ENCODE measurements around the gene CYB561D2. TPM values are rescaled to one million over a fixed set of nuclear protein-coding genes. Genes with fewer than 3 reads are reported as not detected.

Gene CYB561D2
- total and polyA plus RNA-seq, 2 of the 13 experiments (the other 11 are each of a cell fraction or from before 2014, with no cell fraction given), result 11.1 to 17.2 TPM

GRCh38 chr3:50324351-50325112 is 26.1 kb upstream of the CYB561D2 start (continued):
- TF ChIP-seq MTERF4 (CRISPR knock-in tag; IDR thresholded peaks at IDR 0.05) (peak; percentile 68; the same call in 1 of the 2 replicates), RNF219 (CRISPR knock-in tag; IDR thresholded peaks at IDR 0.05) (no peak), FLYWCH1 (CRISPR knock-in tag; IDR thresholded peaks at IDR 0.05) (no peak), ZNF263 (CRISPR knock-in tag; IDR thresholded peaks at IDR 0.05) (no peak), MTF1 (CRISPR knock-in tag; IDR thresholded peaks at IDR 0.05) (no peak), ZFP36L2 (CRISPR knock-in tag; IDR thresholded peaks at IDR 0.05) (no peak), FOXK2 (IDR thresholded peaks at IDR 0.05) (no peak), ZFP91 (CRISPR knock-in tag; IDR thresholded peaks at IDR 0.05; ENCODE audit: borderline replicate concordance) (peak; percentile 76), NFYC (CRISPR knock-in tag; IDR thresholded peaks at IDR 0.05) (no peak), CAMTA2 (CRISPR knock-in tag; IDR thresholded peaks at IDR 0.05; ENCODE audit: borderline replicate concordance) (no peak), ZBTB46 (CRISPR knock-in tag; IDR thresholded peaks at IDR 0.05; ENCODE audit: borderline replicate concordance) (no peak), HMGXB3 (CRISPR knock-in tag; IDR thresholded peaks at IDR 0.05; ENCODE audit: borderline replicate concordance) (no peak)
